WTC11 (cell line): ENCODE data around the gene SKP1. TPM values are rescaled to one million over a fixed set of nuclear protein-coding genes. Genes with fewer than 3 reads are reported as not detected.
A peak's percentile ranks its signal among the peaks of the same experiment; 100 is the strongest.

Experiments
- ATAC-seq: fragments of 200-7000 bp; cut with Tn5 transposase; 2 replicates; pipeline ENCODE4 v1.10.0; 2021; ENCODE audit warnings: mild to moderate bottlenecking, moderate library complexity
- CTCF ChIA-PET: fragments of 300-600 bp; sonication (Branson Sonifier 250); formaldehyde crosslinking; loops from one replicate; lab custom pipeline; 2021; ENCODE audit warnings: antibody characterized with exemption; lab: Charles Lee
- POLR2A ChIA-PET: fragments of 350-600 bp; sonication (Branson Sonifier 250); formaldehyde crosslinking; loops from one replicate; lab custom pipeline; 2021; ENCODE audit warnings: antibody characterized with exemption; lab: Charles Lee
- DNase-seq: peaks from one replicate; pipeline ENCODE4 v3.0.0; 2021; ENCODE audit warnings: low spot score
- H3K27ac Mint-ChIP-seq: 2 replicates; pipeline ENCODE4 v1.8.0; 2021; ENCODE audit warnings: mixed read lengths
- H3K27me3 Mint-ChIP-seq: 2 replicates; pipeline ENCODE4 v1.8.0; 2021; ENCODE audit warnings: low read depth, mild to moderate bottlenecking, moderate library complexity, mixed read lengths
- H3K36me3 Mint-ChIP-seq: 2 replicates; pipeline ENCODE4 v1.8.0; 2021; ENCODE audit warnings: mixed read lengths
- H3K4me1 Mint-ChIP-seq: 2 replicates; pipeline ENCODE4 v1.8.0; 2022; ENCODE audit warnings: mixed read lengths
- H3K4me3 Mint-ChIP-seq: 2 replicates; pipeline ENCODE4 v1.8.0; 2021; ENCODE audit warnings: mild to moderate bottlenecking, moderate library complexity, mixed read lengths
- H3K9me3 Mint-ChIP-seq: 2 replicates; pipeline ENCODE4 v1.8.0; 2021; ENCODE audit warnings: mixed read lengths
- CBFB ChIP-seq: sonication (generic); formaldehyde crosslinking; IDR thresholded peaks from 2 replicates; pipeline ENCODE4 v1.8.1; 2022; ENCODE audit warnings: mild to moderate bottlenecking, low read depth, missing genetic modification reagents
- ELF4 ChIP-seq: sonication (generic); formaldehyde crosslinking; IDR thresholded peaks from 2 replicates; pipeline ENCODE4 v1.8.1; 2022; ENCODE audit warnings: low read depth, mild to moderate bottlenecking, moderate library complexity, missing genetic modification reagents
- ETV6 ChIP-seq: sonication (generic); formaldehyde crosslinking; IDR thresholded peaks from 2 replicates; pipeline ENCODE4 v1.8.1; 2022; ENCODE audit warnings: mild to moderate bottlenecking, missing genetic modification reagents
- FOXJ3 ChIP-seq: sonication (generic); formaldehyde crosslinking; IDR thresholded peaks from 2 replicates; pipeline ENCODE4 v1.9.0; 2021; ENCODE audit warnings: missing genetic modification reagents, mild to moderate bottlenecking, borderline replicate concordance
- FOXK1 ChIP-seq: sonication (generic); formaldehyde crosslinking; IDR thresholded peaks from 2 replicates; pipeline ENCODE4 v1.8.0; 2022; ENCODE audit warnings: mild to moderate bottlenecking, moderate library complexity, missing genetic modification reagents
- GRHL2 ChIP-seq: fragments of 250-450 bp; sonication (Bioruptor Pico); IDR thresholded peaks from 2 replicates; pipeline ENCODE4 v1.8.0; 2022; ENCODE audit warnings: mild to moderate bottlenecking, moderate library complexity; ENCODE audit not compliant: insufficient replicate concordance, severe bottlenecking
- MXD4 ChIP-seq: fragments of 250-450 bp; sonication (Bioruptor Pico); IDR thresholded peaks from 2 replicates; pipeline ENCODE4 v1.8.0; 2021; ENCODE audit warnings: mild to moderate bottlenecking, moderate library complexity, borderline replicate concordance
- NFATC4 ChIP-seq: fragments of 250-450 bp; sonication (Bioruptor Pico); IDR thresholded peaks from 2 replicates; pipeline ENCODE4 v1.9.0; 2021; ENCODE audit warnings: mild to moderate bottlenecking
- OVOL2 ChIP-seq: fragments of 250-450 bp; sonication (Bioruptor Pico); IDR thresholded peaks from 2 replicates; pipeline ENCODE4 v1.9.0; 2021; ENCODE audit warnings: mild to moderate bottlenecking, borderline replicate concordance
- SMAD4 ChIP-seq: sonication (generic); formaldehyde crosslinking; IDR thresholded peaks from 2 replicates; pipeline ENCODE4 v1.8.0; 2022; ENCODE audit warnings: mild to moderate bottlenecking, missing genetic modification reagents
- SOX15 ChIP-seq: fragments of 250-450 bp; sonication (Bioruptor Pico); IDR thresholded peaks from 2 replicates; pipeline ENCODE4 v1.9.0; 2021; ENCODE audit warnings: mild to moderate bottlenecking
- ZNF121 ChIP-seq: sonication (generic); formaldehyde crosslinking; IDR thresholded peaks from 2 replicates; pipeline ENCODE4 v1.8.0; 2023; ENCODE audit warnings: missing genetic modification reagents
- total RNA-seq: library from RNA; stranded (reverse); gene quantifications from 3 replicates; pipeline ENCODE4 v1.2.3, GENCODE V29; 2021
- TF ChIP-seq, protein P1 (sequence below): sonication (generic); formaldehyde crosslinking; IDR thresholded peaks from 2 replicates; pipeline ENCODE4 v1.8.0; 2022; ENCODE audit warnings: mild to moderate bottlenecking, missing genetic modification reagents
- TF ChIP-seq, protein P2 (sequence below): sonication (generic); formaldehyde crosslinking; IDR thresholded peaks from 2 replicates; pipeline ENCODE4 v1.8.0; 2023; ENCODE audit warnings: missing genetic modification reagents
- TF ChIP-seq, protein P3 (sequence below): sonication (generic); formaldehyde crosslinking; IDR thresholded peaks from 2 replicates; pipeline ENCODE4 v1.8.1; 2022; ENCODE audit warnings: low read depth, mild to moderate bottlenecking, moderate library complexity, missing genetic modification reagents, borderline replicate concordance
- TF ChIP-seq, protein P4 (sequence below): fragments of 250-450 bp; sonication (Bioruptor Pico); conservative IDR thresholded peaks from 2 replicates; pipeline ENCODE4 v1.9.0; 2021; ENCODE audit warnings: mild to moderate bottlenecking
- TF ChIP-seq, protein P5 (sequence below): sonication (generic); formaldehyde crosslinking; IDR thresholded peaks from 2 replicates; pipeline ENCODE4 v1.8.0; 2022; ENCODE audit warnings: mild to moderate bottlenecking, missing genetic modification reagents
- TF ChIP-seq, protein P6 (sequence below): sonication (generic); formaldehyde crosslinking; IDR thresholded peaks from 2 replicates; pipeline ENCODE4 v1.8.0; 2022; ENCODE audit warnings: mild to moderate bottlenecking, missing genetic modification reagents
- TF ChIP-seq, protein P7 (sequence below): fragments of 250-450 bp; sonication (Bioruptor Pico); IDR thresholded peaks from 2 replicates; pipeline ENCODE4 v1.9.0; 2021; ENCODE audit warnings: mild to moderate bottlenecking, borderline replicate concordance
- TF ChIP-seq, protein P8 (sequence below): sonication (generic); formaldehyde crosslinking; IDR thresholded peaks from 2 replicates; pipeline ENCODE4 v1.8.0; 2022; ENCODE audit warnings: missing genetic modification reagents

SKP1 gene
- total RNA-seq, 1 experiment from 2014 or later, result 285 TPM

DNA sequence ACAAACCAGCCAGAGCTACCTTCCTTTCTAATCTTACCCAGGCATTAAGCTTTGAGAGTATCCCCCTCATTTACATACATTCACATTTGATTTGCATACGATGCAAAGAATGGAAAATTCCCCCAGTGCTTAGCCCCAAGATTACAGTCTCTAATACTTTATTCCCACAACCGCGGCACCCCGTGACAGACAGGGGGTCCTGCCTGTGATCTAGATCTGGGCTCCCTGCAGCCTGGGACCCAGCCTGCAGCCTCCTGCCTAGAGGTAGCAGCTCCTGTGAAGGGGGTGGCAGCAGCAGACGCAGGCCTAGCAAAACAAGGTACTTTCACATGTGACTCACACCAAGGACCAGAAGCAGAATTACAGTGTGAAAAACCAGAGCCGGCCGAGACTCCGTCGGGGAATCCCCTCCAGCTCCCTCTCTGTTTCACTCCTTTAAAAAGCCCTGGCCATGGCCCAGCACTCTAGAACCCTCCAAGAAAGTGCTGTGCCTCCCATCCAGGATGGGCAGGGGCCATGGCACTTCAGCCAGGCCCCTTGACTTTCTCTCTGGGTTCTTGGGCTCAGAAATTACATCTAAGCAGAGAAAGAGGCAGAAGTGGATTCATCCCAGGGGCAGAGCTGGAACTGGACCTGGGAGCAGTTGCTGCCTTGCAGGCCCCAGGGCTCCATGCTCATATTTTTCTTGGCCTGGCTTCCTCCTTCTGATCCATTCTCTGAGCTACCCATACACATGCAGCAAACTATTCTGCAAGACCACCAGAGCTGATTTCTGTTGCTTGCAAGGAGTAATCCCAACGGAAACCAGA, 76.3 kb downstream of the SKP1 start:
- peak; percentile 36 for DNase-seq
- Mint-ChIP-seq H3K9me3 (no peaks in the 10 kb centered on the region), H3K36me3 (no peaks in the 10 kb centered on the region), H3K4me1 (peaks cover 54% of the 10 kb centered on the region), H3K27ac (peak overlapping the region; percentile 63; the same call in 1 of the 2 replicates), H3K27me3 (peaks cover 62% of the 10 kb centered on the region), H3K4me3 (peak overlapping the region; percentile 40)
- no peak for TF ChIP-seq OVOL2 (CRISPR knock-in tag)
- TF ChIP-seq, protein P1, sequence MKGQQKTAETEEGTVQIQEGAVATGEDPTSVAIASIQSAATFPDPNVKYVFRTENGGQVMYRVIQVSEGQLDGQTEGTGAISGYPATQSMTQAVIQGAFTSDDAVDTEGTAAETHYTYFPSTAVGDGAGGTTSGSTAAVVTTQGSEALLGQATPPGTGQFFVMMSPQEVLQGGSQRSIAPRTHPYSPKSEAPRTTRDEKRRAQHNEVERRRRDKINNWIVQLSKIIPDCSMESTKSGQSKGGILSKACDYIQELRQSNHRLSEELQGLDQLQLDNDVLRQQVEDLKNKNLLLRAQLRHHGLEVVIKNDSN, result no peak
- no peak for TF ChIP-seq FOXK1 (CRISPR knock-in tag)
- TF ChIP-seq, protein P2, sequence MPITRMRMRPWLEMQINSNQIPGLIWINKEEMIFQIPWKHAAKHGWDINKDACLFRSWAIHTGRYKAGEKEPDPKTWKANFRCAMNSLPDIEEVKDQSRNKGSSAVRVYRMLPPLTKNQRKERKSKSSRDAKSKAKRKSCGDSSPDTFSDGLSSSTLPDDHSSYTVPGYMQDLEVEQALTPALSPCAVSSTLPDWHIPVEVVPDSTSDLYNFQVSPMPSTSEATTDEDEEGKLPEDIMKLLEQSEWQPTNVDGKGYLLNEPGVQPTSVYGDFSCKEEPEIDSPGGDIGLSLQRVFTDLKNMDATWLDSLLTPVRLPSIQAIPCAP (CRISPR knock-in tag), result no peak
- TF ChIP-seq FOXJ3, result no peak
- TF ChIP-seq, protein P3, sequence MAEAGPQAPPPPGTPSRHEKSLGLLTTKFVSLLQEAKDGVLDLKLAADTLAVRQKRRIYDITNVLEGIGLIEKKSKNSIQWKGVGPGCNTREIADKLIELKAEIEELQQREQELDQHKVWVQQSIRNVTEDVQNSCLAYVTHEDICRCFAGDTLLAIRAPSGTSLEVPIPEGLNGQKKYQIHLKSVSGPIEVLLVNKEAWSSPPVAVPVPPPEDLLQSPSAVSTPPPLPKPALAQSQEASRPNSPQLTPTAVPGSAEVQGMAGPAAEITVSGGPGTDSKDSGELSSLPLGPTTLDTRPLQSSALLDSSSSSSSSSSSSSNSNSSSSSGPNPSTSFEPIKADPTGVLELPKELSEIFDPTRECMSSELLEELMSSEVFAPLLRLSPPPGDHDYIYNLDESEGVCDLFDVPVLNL (CRISPR knock-in tag), result no peak
- TF ChIP-seq, protein P4, sequence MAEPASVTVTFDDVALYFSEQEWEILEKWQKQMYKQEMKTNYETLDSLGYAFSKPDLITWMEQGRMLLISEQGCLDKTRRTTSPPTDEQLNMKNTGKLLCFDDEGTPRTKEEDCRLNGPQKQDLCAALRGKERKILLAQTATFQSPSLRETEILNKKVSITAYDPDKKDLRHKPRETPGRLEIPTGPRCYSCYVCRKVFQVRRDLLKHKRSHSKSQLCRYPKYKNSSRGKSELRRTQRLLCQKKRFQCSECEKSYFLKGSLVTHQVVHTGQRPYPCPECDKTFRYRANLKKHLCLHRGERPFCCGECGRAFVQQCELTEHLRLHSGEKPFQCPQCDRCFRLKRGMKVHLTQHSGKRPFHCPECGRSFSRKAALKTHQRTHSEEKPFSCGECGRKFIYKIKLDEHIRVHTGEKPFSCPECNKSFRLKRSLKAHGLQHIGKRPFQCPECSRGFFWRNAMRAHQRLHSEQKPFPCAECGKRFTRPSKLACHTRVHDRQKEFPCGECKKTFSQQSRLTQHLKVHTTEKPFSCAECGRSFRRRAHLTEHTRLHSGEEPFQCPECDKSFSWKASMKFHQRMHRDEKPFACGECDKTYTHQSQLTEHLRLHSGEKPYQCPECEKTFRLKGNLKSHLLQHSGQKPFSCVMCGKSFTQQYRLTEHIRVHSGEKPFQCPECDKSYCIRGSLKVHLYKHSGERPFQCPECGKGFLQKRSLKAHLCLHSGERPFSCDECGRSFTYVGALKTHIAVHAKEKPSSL (CRISPR knock-in tag), result no peak
- no peak for TF ChIP-seq CBFB
- TF ChIP-seq NFATC4 (CRISPR knock-in tag), result no peak
- TF ChIP-seq, protein P5, sequence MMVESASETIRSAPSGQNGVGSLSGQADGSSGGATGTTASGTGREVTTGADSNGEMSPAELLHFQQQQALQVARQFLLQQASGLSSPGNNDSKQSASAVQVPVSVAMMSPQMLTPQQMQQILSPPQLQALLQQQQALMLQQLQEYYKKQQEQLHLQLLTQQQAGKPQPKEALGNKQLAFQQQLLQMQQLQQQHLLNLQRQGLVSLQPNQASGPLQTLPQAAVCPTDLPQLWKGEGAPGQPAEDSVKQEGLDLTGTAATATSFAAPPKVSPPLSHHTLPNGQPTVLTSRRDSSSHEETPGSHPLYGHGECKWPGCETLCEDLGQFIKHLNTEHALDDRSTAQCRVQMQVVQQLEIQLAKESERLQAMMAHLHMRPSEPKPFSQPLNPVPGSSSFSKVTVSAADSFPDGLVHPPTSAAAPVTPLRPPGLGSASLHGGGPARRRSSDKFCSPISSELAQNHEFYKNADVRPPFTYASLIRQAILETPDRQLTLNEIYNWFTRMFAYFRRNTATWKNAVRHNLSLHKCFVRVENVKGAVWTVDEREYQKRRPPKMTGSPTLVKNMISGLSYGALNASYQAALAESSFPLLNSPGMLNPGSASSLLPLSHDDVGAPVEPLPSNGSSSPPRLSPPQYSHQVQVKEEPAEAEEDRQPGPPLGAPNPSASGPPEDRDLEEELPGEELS (CRISPR knock-in tag), result no peak
- no peak for TF ChIP-seq SMAD4
- TF ChIP-seq ETV6 (CRISPR knock-in tag), result no peak
- no peak for TF ChIP-seq ELF4 (CRISPR knock-in tag)
- TF ChIP-seq, protein P6, sequence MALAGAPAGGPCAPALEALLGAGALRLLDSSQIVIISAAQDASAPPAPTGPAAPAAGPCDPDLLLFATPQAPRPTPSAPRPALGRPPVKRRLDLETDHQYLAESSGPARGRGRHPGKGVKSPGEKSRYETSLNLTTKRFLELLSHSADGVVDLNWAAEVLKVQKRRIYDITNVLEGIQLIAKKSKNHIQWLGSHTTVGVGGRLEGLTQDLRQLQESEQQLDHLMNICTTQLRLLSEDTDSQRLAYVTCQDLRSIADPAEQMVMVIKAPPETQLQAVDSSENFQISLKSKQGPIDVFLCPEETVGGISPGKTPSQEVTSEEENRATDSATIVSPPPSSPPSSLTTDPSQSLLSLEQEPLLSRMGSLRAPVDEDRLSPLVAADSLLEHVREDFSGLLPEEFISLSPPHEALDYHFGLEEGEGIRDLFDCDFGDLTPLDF, result no peak
- TF ChIP-seq SOX15, result no peak
- TF ChIP-seq, protein P7, sequence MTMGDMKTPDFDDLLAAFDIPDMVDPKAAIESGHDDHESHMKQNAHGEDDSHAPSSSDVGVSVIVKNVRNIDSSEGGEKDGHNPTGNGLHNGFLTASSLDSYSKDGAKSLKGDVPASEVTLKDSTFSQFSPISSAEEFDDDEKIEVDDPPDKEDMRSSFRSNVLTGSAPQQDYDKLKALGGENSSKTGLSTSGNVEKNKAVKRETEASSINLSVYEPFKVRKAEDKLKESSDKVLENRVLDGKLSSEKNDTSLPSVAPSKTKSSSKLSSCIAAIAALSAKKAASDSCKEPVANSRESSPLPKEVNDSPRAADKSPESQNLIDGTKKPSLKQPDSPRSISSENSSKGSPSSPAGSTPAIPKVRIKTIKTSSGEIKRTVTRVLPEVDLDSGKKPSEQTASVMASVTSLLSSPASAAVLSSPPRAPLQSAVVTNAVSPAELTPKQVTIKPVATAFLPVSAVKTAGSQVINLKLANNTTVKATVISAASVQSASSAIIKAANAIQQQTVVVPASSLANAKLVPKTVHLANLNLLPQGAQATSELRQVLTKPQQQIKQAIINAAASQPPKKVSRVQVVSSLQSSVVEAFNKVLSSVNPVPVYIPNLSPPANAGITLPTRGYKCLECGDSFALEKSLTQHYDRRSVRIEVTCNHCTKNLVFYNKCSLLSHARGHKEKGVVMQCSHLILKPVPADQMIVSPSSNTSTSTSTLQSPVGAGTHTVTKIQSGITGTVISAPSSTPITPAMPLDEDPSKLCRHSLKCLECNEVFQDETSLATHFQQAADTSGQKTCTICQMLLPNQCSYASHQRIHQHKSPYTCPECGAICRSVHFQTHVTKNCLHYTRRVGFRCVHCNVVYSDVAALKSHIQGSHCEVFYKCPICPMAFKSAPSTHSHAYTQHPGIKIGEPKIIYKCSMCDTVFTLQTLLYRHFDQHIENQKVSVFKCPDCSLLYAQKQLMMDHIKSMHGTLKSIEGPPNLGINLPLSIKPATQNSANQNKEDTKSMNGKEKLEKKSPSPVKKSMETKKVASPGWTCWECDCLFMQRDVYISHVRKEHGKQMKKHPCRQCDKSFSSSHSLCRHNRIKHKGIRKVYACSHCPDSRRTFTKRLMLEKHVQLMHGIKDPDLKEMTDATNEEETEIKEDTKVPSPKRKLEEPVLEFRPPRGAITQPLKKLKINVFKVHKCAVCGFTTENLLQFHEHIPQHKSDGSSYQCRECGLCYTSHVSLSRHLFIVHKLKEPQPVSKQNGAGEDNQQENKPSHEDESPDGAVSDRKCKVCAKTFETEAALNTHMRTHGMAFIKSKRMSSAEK, result no peak
- no peak for TF ChIP-seq MXD4
- TF ChIP-seq GRHL2 (CRISPR knock-in tag), result no peak
- no peak for TF ChIP-seq ZNF121 (CRISPR knock-in tag)
- TF ChIP-seq, protein P8, sequence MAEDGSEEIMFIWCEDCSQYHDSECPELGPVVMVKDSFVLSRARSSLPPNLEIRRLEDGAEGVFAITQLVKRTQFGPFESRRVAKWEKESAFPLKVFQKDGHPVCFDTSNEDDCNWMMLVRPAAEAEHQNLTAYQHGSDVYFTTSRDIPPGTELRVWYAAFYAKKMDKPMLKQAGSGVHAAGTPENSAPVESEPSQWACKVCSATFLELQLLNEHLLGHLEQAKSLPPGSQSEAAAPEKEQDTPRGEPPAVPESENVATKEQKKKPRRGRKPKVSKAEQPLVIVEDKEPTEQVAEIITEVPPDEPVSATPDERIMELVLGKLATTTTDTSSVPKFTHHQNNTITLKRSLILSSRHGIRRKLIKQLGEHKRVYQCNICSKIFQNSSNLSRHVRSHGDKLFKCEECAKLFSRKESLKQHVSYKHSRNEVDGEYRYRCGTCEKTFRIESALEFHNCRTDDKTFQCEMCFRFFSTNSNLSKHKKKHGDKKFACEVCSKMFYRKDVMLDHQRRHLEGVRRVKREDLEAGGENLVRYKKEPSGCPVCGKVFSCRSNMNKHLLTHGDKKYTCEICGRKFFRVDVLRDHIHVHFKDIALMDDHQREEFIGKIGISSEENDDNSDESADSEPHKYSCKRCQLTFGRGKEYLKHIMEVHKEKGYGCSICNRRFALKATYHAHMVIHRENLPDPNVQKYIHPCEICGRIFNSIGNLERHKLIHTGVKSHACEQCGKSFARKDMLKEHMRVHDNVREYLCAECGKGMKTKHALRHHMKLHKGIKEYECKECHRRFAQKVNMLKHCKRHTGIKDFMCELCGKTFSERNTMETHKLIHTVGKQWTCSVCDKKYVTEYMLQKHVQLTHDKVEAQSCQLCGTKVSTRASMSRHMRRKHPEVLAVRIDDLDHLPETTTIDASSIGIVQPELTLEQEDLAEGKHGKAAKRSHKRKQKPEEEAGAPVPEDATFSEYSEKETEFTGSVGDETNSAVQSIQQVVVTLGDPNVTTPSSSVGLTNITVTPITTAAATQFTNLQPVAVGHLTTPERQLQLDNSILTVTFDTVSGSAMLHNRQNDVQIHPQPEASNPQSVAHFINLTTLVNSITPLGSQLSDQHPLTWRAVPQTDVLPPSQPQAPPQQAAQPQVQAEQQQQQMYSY (CRISPR knock-in tag), result no peak
- ChIA-PET POLR2A (interaction anchor here (0.6 to 1.2 kb wide), 3 partner anchors 9 to 29 kb away, joined by 3 read pairs; no protein-coding TSS in a partner anchor), CTCF (interaction anchor here (0.8 to 4.6 kb wide), 21 partner anchors 9 to 677 kb away, joined by 3 to 68 read pairs (median 4); partner anchors contain the start of genes TCF7 and VDAC1)
- ATAC-seq, result peak; percentile 7
